GM18909 (cell line): ENCODE measurements around the gene ABCB1.
"Not testable (repeated sequence)": the region's sequence is repeated elsewhere in the genome, so short reads cannot be mapped to it uniquely, and the experiment has no call there.

Experiments used
- ATAC-seq: cut with Tn5 transposase; IDR thresholded peaks from one replicate; pipeline ENCODE4 v1.9.1; 2021; ENCODE audit warnings: mild to moderate bottlenecking; ENCODE audit not compliant: unreplicated experiment, poor library complexity

ABCB1 gene

GRCh38 chr7:87475359-87476178 is 125.1 kb downstream of the ABCB1 start, which contains the start of gene ABCB4:
TSS of gene ABCB4 (minus strand) at chr7:87475680. CDS start at chr7:87475465, 215 bp downstream.
- peak; percentile 30 for ATAC-seq

GRCh38 chr7:87474533-87475358 is 125.9 kb downstream of the ABCB1 start:
- ATAC-seq = peak; percentile 74

DNA sequence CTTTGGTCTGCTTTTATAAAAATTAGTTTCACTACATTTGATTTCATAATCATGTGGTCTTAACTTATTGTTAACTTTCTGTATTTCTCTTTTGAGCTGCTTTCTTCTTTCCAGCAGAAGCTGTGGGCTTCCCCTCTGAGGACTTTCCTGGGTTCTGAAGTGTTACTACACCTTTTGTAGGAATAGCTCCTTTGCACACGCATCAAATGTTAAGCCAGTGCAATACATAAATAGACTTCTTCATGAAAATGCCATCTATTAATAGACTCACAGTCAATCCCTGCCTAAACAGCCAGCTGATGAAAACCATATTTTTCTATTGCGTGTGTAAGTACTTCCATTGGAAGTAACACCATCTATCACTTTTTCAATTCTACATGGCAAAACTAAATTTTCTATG is 126.7 kb downstream of the ABCB1 start:
- ATAC-seq = no peak

- no peak for ATAC-seq
Observed at GRCh38 chr7:87473192-87473591, 127.5 kb downstream of the ABCB1 start.

- ATAC-seq = no peak
Observed at GRCh38 chr7:87471473-87471872, 129.2 kb downstream of the ABCB1 start.

DNA sequence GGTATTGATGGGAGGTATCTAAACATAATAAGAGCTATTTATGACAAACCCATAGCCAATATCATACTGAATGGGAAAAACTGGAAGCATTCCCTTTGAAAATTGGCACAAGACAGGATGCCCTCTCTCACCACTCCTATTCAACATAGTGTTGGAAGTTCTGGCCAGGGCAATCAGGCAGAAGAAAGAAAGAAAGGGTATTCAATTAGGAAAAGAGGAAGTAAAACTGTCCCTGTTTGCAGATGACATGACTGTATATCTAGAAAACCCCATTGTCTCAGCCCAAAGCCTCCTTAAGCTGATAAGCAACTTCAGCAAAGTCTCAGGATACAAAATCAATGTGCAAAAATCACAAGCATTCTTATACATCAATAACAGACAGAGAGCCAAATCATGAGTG is 131.5 kb downstream of the ABCB1 start:
- ATAC-seq = not testable (repeated sequence)

- ATAC-seq = not testable (repeated sequence)
Observed at GRCh38 chr7:87465534-87465880, 135.2 kb downstream of the ABCB1 start.

DNA sequence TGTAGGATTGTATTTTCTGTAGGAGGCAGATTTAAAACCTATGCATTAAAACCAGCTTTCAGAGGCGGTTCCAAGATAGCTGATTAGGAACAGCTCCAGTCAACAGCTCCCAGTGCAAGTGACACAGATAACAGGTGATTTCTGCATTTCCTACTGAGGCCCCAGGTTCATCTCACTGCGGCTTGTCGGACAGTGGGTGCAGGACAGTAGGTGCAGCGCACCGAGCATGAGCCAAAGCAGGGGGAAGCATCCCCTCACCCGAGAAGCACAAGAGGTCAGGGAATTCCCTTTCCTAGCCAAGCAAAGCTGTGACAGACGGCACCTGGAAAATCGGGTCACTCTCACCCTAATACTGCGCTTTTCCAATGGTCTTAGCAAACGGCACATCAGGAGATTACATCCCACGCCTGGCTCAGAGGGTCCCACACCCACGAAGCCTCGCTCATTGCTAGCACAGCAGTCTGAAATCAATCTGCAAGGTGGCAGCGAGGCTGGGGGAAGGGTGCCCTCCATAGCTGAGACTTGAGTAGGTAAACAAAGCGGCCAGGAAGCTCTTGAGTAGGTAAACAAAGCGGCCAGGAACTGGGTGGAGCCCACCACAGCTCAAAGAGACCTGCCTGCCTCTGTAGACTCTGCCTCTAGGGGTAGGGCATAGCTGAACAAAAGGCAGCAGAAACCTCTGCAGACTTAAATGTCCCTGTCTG is 135.7 kb downstream of the ABCB1 start:
- not testable (repeated sequence) for ATAC-seq

- ATAC-seq = no peak
Observed at GRCh38 chr7:87463982-87464381, 136.7 kb downstream of the ABCB1 start.

- ATAC-seq = not testable (repeated sequence)
Observed at GRCh38 chr7:87460444-87460843, 140.2 kb downstream of the ABCB1 start.

DNA sequence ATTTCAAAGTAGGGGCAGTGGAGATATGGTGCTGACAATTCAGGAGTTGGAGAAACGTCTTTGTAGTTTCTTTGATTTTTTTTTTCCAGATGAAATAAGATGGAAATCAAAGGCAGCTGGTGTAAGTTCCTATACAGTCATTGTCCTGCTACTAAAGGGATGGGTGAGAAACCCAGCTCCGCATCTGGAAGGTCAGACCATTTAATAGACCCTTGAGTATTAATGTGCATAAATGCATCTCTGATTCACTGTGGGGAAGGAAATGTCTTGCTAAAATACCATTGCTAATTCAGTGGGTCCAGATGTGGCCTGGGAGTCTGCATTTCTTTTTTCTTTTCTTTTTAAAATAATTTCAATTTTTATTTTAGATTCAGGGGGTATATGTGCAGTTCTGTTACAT is 140.7 kb downstream of the ABCB1 start:
- no peak for ATAC-seq

- ATAC-seq = no peak
Observed at GRCh38 chr7:87458148-87458547, 142.5 kb downstream of the ABCB1 start.

DNA sequence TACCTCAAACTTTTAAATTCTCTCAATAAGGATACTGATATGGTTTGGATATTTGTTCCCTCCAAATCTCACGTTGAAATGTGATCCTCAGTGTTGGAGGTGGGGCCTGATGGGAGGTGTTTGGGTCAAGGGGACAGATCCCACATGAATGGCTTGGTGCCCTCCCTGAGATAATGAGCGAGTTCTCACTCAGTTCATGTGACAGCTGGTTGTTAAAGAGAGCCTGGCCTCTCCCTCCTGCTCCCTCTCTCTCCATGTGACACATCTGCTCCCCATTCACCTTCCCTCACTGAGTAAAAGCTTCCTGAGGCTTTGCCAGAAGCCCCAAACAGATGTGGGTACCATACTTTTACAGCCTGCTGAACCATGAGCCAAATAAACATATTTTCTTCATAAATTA is 144.4 kb downstream of the ABCB1 start:
- no peak for ATAC-seq
